A549 treated with AZD9567 at 1 μM for 4 hours (cell line): ENCODE data around the gene AP1S3. TPM values are rescaled to one million over a fixed set of nuclear protein-coding genes. Genes with fewer than 3 reads are reported as not detected.

Experiments
- total RNA-seq: library from RNA; stranded (reverse); fragments of 200-300 nt; extraction: Qiagen RNA extraction; gene quantifications from 5 replicates; pipeline ENCODE4 v1.2.3, GENCODE V29; 2022; ENCODE audit not compliant: insufficient read depth

Gene AP1S3
- total RNA-seq: 25.3 to 40.5 TPM (median 30.3 TPM) in 5 replicates

DNA sequence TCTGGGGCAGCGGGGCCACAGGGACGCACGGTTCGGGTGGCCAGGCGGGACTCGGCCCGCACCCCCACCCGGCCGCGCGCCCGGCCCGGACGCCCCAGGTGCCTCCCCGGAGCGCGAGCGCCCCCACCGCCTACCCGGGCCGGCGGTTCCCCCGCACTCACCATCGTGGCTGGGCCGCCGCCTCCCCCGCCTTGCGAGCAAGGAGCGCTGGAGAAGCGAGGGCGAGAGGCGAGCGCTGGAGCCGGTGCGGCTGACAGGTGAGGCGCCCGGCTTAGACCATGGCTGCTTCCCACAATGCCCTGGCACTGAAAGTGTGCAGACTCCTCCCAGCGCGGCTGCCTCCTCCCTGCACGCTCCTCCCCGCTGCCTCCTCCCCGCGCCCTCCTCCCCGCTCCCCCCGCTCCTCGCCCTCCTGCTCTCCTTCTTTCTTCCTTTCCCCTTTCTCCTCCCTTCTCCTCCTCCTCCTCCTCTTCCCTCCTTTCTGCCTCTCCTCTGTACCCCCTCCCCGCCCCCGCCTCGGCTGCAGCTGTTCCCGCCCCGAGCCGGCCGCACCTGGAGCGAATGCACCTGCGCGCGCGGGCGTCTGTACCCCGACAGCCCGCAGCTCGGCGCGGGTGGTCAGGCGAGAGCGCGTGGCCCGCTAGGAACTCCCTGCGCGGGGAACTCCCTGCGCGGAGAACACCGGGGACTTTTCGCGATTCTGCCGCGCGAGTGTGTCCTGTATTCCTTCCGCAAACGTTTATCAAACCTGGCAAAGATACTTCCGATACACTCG is at the start of gene AP1S3:
Gene AP1S3 (minus strand): TSS at position 296 of the 775 bp plus-strand sequence. CDS start 132 bp downstream, at position 164.

Other genes with a start within 250 kb of the AP1S3 start
- gene SCG2, start 235.2 kb downstream of the AP1S3 start, total RNA-seq: 0.87 to 1.5 TPM (median 1.1 TPM) in 5 replicates
- gene WDFY1, start 107.8 kb upstream of the AP1S3 start, total RNA-seq: 27.2 to 37.7 TPM (median 35.6 TPM) in 5 replicates
- gene MRPL44, start 119.9 kb upstream of the AP1S3 start, total RNA-seq: 44.5 to 47.0 TPM (median 46.2 TPM) in 5 replicates
- 150 to 170 TPM (median 156 TPM) in 5 replicates for gene SERPINE2, start 201.7 kb upstream of the AP1S3 start, total RNA-seq